Measurements from ENCODE around the gene IGLL1. TPM values are rescaled to one million over a fixed set of nuclear protein-coding genes. Genes with fewer than 3 reads are reported as not detected.

IGLL1 gene
- total and polyA plus RNA-seq, 3 donors from 2014 or later: 6.9 to 36.9 (median 24.6) TPM

DNA sequence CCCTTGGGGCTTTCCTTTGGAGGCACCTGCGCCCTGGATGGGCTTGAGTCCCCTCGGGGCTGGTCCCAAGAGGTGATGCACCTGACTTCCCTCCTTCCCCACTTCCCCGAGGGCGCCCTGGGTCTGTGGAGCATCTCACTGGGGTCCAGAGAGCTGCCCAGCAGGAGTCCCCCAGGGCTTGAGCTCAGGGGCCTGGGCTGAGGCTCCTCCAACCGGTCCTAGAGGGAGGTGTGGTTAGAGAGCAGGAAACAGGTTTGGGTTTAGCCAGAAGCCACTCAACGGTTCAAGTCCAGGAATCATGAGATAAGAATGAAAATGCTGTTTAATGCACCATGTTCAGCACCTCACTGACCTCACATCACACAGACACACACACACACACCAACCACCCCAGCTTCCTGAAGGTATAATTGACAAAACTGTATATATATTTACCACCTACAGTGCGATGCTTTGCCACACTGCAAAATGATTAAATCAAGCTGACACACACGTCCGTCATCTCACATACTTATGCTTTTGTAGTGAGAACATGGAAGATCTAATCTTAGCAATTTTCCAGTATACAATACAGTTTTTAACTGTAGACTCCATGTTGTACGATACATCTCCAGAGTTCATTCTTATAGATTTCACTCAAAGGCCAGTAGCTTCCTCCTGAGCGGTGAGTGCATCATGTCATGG, 628 bp upstream of the IGLL1 start:
- intact Hi-C loops (cut with DNase I; ENCODE audit: low total_unique reads): no loop called here
- Histone ChIP-seq H3K36me3 (ENCODE audit: low read depth, missing control alignments) (no peaks in the 10 kb centered on the region), H3K27me3 (no peaks in the 10 kb centered on the region), H3K4me3 (no peak overlapping the region), H3K4me1 (no peaks in the 10 kb centered on the region), H3K27ac (no peak overlapping the region), H3K9me3 (no peaks in the 10 kb centered on the region)
- WGBS, 2 donors: 78 to 84% methylated on average over 7 to 11 of the region's 11 CpGs
- TF ChIP-seq POLR2A (IDR thresholded peaks at IDR 0.05): no peak
- TF ChIP-seq, protein P1, sequence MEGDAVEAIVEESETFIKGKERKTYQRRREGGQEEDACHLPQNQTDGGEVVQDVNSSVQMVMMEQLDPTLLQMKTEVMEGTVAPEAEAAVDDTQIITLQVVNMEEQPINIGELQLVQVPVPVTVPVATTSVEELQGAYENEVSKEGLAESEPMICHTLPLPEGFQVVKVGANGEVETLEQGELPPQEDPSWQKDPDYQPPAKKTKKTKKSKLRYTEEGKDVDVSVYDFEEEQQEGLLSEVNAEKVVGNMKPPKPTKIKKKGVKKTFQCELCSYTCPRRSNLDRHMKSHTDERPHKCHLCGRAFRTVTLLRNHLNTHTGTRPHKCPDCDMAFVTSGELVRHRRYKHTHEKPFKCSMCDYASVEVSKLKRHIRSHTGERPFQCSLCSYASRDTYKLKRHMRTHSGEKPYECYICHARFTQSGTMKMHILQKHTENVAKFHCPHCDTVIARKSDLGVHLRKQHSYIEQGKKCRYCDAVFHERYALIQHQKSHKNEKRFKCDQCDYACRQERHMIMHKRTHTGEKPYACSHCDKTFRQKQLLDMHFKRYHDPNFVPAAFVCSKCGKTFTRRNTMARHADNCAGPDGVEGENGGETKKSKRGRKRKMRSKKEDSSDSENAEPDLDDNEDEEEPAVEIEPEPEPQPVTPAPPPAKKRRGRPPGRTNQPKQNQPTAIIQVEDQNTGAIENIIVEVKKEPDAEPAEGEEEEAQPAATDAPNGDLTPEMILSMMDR (IDR thresholded peaks at IDR 0.05): no peak
- no peak for DNase-seq

DNA sequence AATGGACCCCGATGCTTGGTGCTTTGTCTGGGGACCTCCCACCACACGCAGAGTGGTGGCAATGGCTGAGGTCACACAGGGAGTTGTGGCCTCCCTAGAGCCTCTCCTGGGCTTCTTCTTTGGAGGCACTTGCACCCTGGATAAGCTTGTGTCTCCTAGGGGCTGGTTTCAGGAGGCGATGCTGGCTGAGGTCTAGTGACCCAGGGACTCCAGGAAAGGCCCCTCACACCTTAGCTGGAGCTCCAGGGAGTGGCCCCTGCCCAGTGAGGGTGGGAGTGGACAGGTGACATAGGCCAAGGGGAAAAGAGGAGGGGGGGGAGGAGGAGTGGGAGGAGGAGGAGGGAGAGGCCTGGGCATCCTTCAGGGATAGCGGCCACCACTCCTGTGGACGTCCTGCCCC, 810 bp downstream of the IGLL1 start:
- H3K27me3 ChIP-seq: no peaks in the 10 kb centered on the region
- WGBS, 2 donors: 75 to 92% methylated on average over 3 to 5 of the region's 5 CpGs
- H3K4me3 ChIP-seq: no peak overlapping the region
- DNase-seq: no peak
- H3K9me3 ChIP-seq: no peaks in the 10 kb centered on the region
- intact Hi-C loops (cut with DNase I; ENCODE audit: low total_unique reads): no loop called here
- no peak overlapping the region for H3K27ac ChIP-seq
- H3K36me3 ChIP-seq (ENCODE audit: low read depth, missing control alignments): no peaks in the 10 kb centered on the region
- no peak for TF ChIP-seq POLR2A (IDR thresholded peaks at IDR 0.05)
- TF ChIP-seq, protein P1 (IDR thresholded peaks at IDR 0.05): no peak
- no peaks in the 10 kb centered on the region for H3K4me1 ChIP-seq

DNA sequence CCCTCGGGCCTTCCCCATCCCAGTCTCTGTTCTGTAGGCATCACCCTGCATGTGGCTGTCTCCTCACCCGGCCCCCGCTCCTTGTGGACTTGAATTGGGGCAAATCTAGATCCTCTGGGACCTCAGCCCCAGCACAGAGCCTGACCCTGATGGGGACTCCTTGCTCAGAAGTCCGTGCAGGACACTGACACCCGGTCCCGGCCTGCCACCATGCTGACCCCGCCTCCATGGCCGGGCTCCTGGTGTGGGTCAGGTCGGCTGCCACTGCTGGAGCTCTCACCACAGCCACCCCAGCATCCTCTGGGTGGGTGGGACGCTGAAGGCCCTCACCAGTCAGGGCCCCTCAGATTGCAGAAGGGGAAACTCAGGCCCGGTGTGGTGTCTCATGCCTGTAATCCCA, 1.8 kb downstream of the IGLL1 start:
- H3K9me3 ChIP-seq: no peaks in the 10 kb centered on the region
- 75 to 97% methylated on average over 3 to 6 of the region's 11 CpGs for whole genome bisulfite sequencing, 2 donors
- TF ChIP-seq, protein P1 (IDR thresholded peaks at IDR 0.05): no peak
- TF ChIP-seq POLR2A (IDR thresholded peaks at IDR 0.05): no peak
- H3K4me1 ChIP-seq: no peaks in the 10 kb centered on the region
- H3K27me3 ChIP-seq: no peaks in the 10 kb centered on the region
- no peaks in the 10 kb centered on the region for H3K36me3 ChIP-seq (ENCODE audit: low read depth, missing control alignments)
- no peak overlapping the region for H3K4me3 ChIP-seq
- no peak overlapping the region for H3K27ac ChIP-seq
- intact Hi-C loops (cut with DNase I; ENCODE audit: low total_unique reads): no loop called here
- DNase-seq: no peak

DNA sequence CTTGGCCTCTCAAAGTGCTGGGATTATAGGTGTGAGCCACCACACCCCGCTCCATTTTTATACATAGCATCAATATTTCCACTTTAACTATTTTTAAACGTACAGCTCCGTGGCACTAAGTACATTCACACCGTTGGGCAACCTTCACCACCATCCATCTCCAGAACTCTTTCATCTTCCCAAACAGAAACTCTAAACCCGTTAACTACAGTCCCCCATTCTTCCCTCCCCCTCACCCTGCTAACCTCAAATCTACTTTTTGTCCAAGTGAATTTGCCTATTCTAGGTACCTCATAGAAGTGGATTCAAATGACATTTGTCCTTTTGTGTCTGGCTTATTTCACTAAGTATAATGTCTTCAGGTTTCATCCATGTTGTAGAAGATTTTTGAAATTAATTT, 3.4 kb downstream of the IGLL1 start:
- Histone ChIP-seq H3K4me1 (no peaks in the 10 kb centered on the region), H3K9me3 (no peaks in the 10 kb centered on the region), H3K4me3 (no peak overlapping the region), H3K36me3 (ENCODE audit: low read depth, missing control alignments) (no peaks in the 10 kb centered on the region), H3K27ac (no peak overlapping the region), H3K27me3 (no peaks in the 10 kb centered on the region)
- intact Hi-C loops (cut with DNase I; ENCODE audit: low total_unique reads): no loop called here
- WGBS, 2 donors: 81 to 88% methylated on average over 5 of the region's 5 CpGs
- TF ChIP-seq, protein P1 (IDR thresholded peaks at IDR 0.05): no peak
- no peak for TF ChIP-seq POLR2A (IDR thresholded peaks at IDR 0.05)
- DNase-seq: no peak

DNA sequence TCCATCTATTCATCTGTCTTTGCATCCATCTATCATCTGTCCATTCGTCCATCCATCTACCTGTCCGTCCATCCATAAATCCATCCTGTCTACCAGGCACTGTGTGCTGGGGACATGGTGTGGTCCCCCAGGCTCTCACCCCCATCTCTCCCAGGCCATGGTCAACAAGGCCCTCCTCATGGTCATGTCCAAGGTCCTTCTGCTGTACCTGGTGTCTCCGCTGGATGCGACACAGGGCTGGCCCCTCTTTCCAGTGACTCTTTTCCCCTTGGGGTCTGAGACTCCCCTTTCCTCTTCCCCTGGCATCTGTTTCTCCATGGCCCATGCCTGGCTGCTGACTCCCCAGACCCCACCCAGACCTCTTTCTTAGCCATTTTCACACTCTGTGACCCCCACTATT, 4.5 kb downstream of the IGLL1 start:
- no peak for DNase-seq
- Histone ChIP-seq H3K36me3 (ENCODE audit: low read depth, missing control alignments) (no peaks in the 10 kb centered on the region), H3K9me3 (no peaks in the 10 kb centered on the region), H3K27me3 (no peaks in the 10 kb centered on the region), H3K4me1 (no peaks in the 10 kb centered on the region), H3K4me3 (no peak overlapping the region), H3K27ac (no peak overlapping the region)
- 95 to 98% methylated on average over 4 of the region's 4 CpGs for WGBS, 2 donors
- intact Hi-C loops (cut with DNase I; ENCODE audit: low total_unique reads): no loop called here
- no peak for TF ChIP-seq POLR2A (IDR thresholded peaks at IDR 0.05)
- TF ChIP-seq, protein P1 (IDR thresholded peaks at IDR 0.05): no peak

Data from testis (tissue), 3 donors.